Measurements from ENCODE around the gene SLC37A3. TPM values are rescaled to one million over a fixed set of nuclear protein-coding genes. Genes with fewer than 3 reads are reported as not detected.
A peak's percentile ranks its signal among the peaks of the same experiment; 100 is the strongest.

Gene SLC37A3, protein sequence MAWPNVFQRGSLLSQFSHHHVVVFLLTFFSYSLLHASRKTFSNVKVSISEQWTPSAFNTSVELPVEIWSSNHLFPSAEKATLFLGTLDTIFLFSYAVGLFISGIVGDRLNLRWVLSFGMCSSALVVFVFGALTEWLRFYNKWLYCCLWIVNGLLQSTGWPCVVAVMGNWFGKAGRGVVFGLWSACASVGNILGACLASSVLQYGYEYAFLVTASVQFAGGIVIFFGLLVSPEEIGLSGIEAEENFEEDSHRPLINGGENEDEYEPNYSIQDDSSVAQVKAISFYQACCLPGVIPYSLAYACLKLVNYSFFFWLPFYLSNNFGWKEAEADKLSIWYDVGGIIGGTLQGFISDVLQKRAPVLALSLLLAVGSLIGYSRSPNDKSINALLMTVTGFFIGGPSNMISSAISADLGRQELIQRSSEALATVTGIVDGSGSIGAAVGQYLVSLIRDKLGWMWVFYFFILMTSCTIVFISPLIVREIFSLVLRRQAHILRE
- 15.0 TPM for total RNA-seq

GRCh38 chr7:140397784-140398750, at the start of gene SLC37A3:
Gene SLC37A3, minus strand, starts transcription at chr7:140398530. Its CDS starts 16,004 bp downstream, at chr7:140382526.
- intact Hi-C loops (cut with DNase I): loop anchor here (1.0 to 10.0 kb wide), 6 partner anchors 80 to 963 kb away; partner anchors contain the start of genes ADCK2, BRAF and MRPS33
- peak in 1 of 3 experiments; percentile 29 for TF ChIP-seq CTCF (IDR thresholded peaks at IDR 0.05)

DNA sequence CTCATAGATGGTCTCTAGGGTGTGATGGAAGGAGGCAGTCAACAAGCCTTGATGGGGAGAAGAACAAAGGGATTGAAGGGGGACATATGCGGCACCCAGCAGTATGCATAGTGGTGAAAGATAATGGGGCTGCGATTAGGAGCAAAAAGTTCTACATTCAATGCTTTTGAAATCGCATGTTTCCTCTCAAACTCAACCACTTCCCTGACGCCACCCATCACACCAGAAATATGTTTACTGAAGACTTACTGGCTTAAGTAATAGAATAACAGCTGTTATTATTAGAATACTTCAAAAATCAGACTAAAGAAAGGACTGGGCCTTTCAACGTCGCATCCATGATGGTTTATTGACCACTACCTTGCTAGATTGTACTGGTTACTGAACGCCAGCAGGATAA, 49.5 kb upstream of the SLC37A3 start:
- no peak for TF ChIP-seq CTCF (IDR thresholded peaks at IDR 0.05)
- intact Hi-C loops (cut with DNase I): no loop called here
- Histone ChIP-seq H3K36me3 (peaks cover 4 to 8% of the 10 kb centered on the region in 2 donors), H3K4me3 (no peak overlapping the region), H3K9me3 (no peaks in the 10 kb centered on the region), H3K27ac (no peak overlapping the region), H3K4me1 (no peaks in the 10 kb centered on the region), H3K27me3 (no peaks in the 10 kb centered on the region)
- no peak for DNase-seq (ENCODE audit: low spot score in 2 of 2)

More at GRCh38 chr7:140397784-140398750, at the start of gene SLC37A3:
- peak; percentile 37 to 89 for DNase-seq (ENCODE audit: low spot score in 2 of 2)
- Histone ChIP-seq H3K27me3 (no peaks in the 10 kb centered on the region), H3K9me3 (no peaks in the 10 kb centered on the region), H3K36me3 (no peaks in the 10 kb centered on the region), H3K4me3 (peak within 1 kb of the TSS; percentile 81), H3K4me1 (peaks cover 0 to 3% of the 10 kb centered on the region in 2 donors), H3K27ac (peak within 1 kb of the TSS; percentile 76 to 83)

DNA sequence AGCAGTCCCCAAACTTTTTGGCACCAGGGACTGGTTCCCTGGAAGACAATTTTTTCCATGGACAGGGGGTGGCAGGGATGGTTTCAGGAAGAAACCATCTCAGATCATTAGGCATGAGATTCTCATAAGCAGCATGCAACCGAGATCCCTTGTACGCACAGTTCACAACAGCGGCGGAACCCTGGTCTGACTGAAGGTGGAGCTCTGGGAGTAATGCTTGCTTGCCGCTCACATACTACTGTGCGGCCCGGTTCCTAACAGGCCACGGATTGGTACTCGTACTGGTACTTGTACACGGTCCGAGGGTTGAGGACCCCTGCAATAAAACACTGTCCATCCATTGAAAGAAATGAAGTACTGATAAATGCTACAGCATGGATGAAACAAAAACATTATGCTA, 48.1 kb upstream of the SLC37A3 start:
- Histone ChIP-seq H3K4me1 (no peaks in the 10 kb centered on the region), H3K4me3 (no peak overlapping the region), H3K27ac (no peak overlapping the region), H3K9me3 (no peaks in the 10 kb centered on the region), H3K27me3 (no peaks in the 10 kb centered on the region), H3K36me3 (no peaks in the 10 kb centered on the region)
- no peak for TF ChIP-seq CTCF (IDR thresholded peaks at IDR 0.05)
- intact Hi-C loops (cut with DNase I): no loop called here
- no peak for DNase-seq (ENCODE audit: low spot score in 2 of 2)

DNA sequence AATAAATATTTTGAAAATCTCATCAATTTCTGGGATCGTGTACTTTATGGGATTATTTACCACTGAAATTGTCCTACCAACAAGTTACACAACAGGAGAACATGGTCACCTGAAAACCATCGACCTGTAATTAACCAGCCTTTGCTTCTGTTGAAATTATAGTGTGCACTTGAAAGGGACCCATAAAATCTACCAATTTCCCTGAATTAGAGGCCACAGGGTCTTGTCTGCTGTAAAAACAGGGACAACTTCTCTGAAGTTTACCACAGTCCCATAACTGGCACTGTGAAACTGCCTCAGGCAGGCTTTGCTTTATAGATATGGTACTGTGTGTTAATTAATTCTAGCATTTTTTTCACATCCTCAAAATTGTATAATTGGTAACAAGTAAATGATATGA, 43.2 kb upstream of the SLC37A3 start:
- intact Hi-C loops (cut with DNase I): no loop called here
- no peaks in the 10 kb centered on the region for H3K9me3 ChIP-seq
- no peak for TF ChIP-seq CTCF (IDR thresholded peaks at IDR 0.05)
- no peak overlapping the region for H3K4me3 ChIP-seq
- no peak overlapping the region for H3K27ac ChIP-seq
- H3K4me1 ChIP-seq: no peaks in the 10 kb centered on the region
- H3K27me3 ChIP-seq: no peaks in the 10 kb centered on the region
- H3K36me3 ChIP-seq: no peaks in the 10 kb centered on the region
- no peak for DNase-seq (ENCODE audit: low spot score in 2 of 2)

- no peak overlapping the region for H3K27ac ChIP-seq
- DNase-seq (ENCODE audit: low spot score in 2 of 2): no peak
- no peaks in the 10 kb centered on the region for H3K9me3 ChIP-seq
- no peak overlapping the region for H3K4me3 ChIP-seq
- H3K36me3 ChIP-seq: no peaks in the 10 kb centered on the region
- no peaks in the 10 kb centered on the region for H3K27me3 ChIP-seq
- intact Hi-C loops (cut with DNase I): no loop called here
- no peak for TF ChIP-seq CTCF (IDR thresholded peaks at IDR 0.05)
- no peaks in the 10 kb centered on the region for H3K4me1 ChIP-seq
Measured at GRCh38 chr7:140440593-140440992, 42.3 kb upstream of the SLC37A3 start.

Data from ascending aorta (tissue), 2 donors.